ENCODE results near the gene ZNF548. TPM values are rescaled to one million over a fixed set of nuclear protein-coding genes. Genes with fewer than 3 reads are reported as not detected.

ZNF548 gene
- polyA plus RNA-seq, 3 donors, result 17.9 to 40.9 (median 28.8) TPM

Other genes starting within 250 kb of the ZNF548 start
- gene ZIM3, start 244.7 kb upstream of the ZNF548 start, polyA plus RNA-seq (ENCODE audit: insufficient read length in 3 of 3), result under 1 TPM in 1 of 3 donors, not detected in 2; 0.06 TPM
- not detected for gene DUXA, start 222.4 kb upstream of the ZNF548 start, polyA plus RNA-seq (ENCODE audit: insufficient read length in 3 of 3)
- gene ZNF264, start 198.4 kb upstream of the ZNF548 start, polyA plus RNA-seq (ENCODE audit: insufficient read length in 3 of 3), result 10 to 100 TPM; 16.6 to 26.8 (median 25.1) TPM
- gene AURKC, start 158.8 kb upstream of the ZNF548 start, polyA plus RNA-seq (ENCODE audit: insufficient read length in 3 of 3), result 1 to 10 TPM; 1.6 to 3.2 (median 2.4) TPM
- 1 to 10 TPM; 4.9 to 9.3 (median 6.7) TPM for gene ZNF805, start 149.2 kb upstream of the ZNF548 start, polyA plus RNA-seq (ENCODE audit: insufficient read length in 3 of 3)
- gene ZNF460, start 109.4 kb upstream of the ZNF548 start, polyA plus RNA-seq (ENCODE audit: insufficient read length in 3 of 3), result 1 to 10 TPM; 2.4 to 4.9 (median 4.7) TPM
- 10 to 100 TPM in 1 of 3 donors, 1 to 10 TPM in 2; 7.4 to 10.4 (median 9.9) TPM for gene ZNF543, start 69.4 kb upstream of the ZNF548 start, polyA plus RNA-seq (ENCODE audit: insufficient read length in 3 of 3)
- 10 to 100 TPM; 15.1 to 20.2 (median 17.6) TPM for gene ZNF304, start 38.6 kb upstream of the ZNF548 start, polyA plus RNA-seq (ENCODE audit: insufficient read length in 3 of 3)
- 10 to 100 TPM; 15.7 to 18.1 (median 17.8) TPM for gene TRAPPC2B, start 26.3 kb upstream of the ZNF548 start, polyA plus RNA-seq (ENCODE audit: insufficient read length in 3 of 3)
- 1 to 10 TPM; 5.6 to 9.7 (median 9.0) TPM for gene ZNF547, start 26.3 kb upstream of the ZNF548 start, polyA plus RNA-seq (ENCODE audit: insufficient read length in 3 of 3)
- 10 to 100 TPM in 2 of 3 donors, 1 to 10 TPM in 1; 9.5 to 17.1 (median 12.9) TPM for gene ZNF17, start 21.3 kb downstream of the ZNF548 start, polyA plus RNA-seq (ENCODE audit: insufficient read length in 3 of 3)
- 10 to 100 TPM in 2 of 3 donors, 1 to 10 TPM in 1; 8.9 to 20.2 (median 13.3) TPM for gene ZNF749, start 45.5 kb downstream of the ZNF548 start, polyA plus RNA-seq (ENCODE audit: insufficient read length in 3 of 3)
- 1 to 10 TPM; 1.9 to 7.8 (median 5.3) TPM for gene VN1R1, start 67.3 kb downstream of the ZNF548 start, polyA plus RNA-seq (ENCODE audit: insufficient read length in 3 of 3)
- 10 to 100 TPM; 18.9 to 33.1 (median 25.2) TPM for gene ZNF772, start 87.7 kb downstream of the ZNF548 start, polyA plus RNA-seq (ENCODE audit: insufficient read length in 3 of 3)
- gene ZNF419, start 97.9 kb downstream of the ZNF548 start, polyA plus RNA-seq (ENCODE audit: insufficient read length in 3 of 3), result 10 to 100 TPM; 19.3 to 25.2 (median 25.1) TPM
- gene ZNF773, start 110.1 kb downstream of the ZNF548 start, polyA plus RNA-seq (ENCODE audit: insufficient read length in 3 of 3), result 10 to 100 TPM; 11.4 to 17.0 (median 16.0) TPM
- 10 to 100 TPM; 10.8 to 17.9 (median 16.3) TPM for gene ZNF549, start 137.5 kb downstream of the ZNF548 start, polyA plus RNA-seq (ENCODE audit: insufficient read length in 3 of 3)
- gene ZNF550, start 170.0 kb downstream of the ZNF548 start, polyA plus RNA-seq (ENCODE audit: insufficient read length in 3 of 3), result 10 to 100 TPM; 19.1 to 25.3 (median 20.8) TPM
- 1 to 10 TPM; 7.7 to 9.5 (median 9.3) TPM for gene ZNF416, start 189.1 kb downstream of the ZNF548 start, polyA plus RNA-seq (ENCODE audit: insufficient read length in 3 of 3)
- gene ZIK1, start 194.3 kb downstream of the ZNF548 start, polyA plus RNA-seq (ENCODE audit: insufficient read length in 3 of 3), result 10 to 100 TPM; 19.7 to 21.0 (median 20.8) TPM
- 1 to 10 TPM; 4.6 to 7.7 (median 6.7) TPM for gene ZNF530, start 210.0 kb downstream of the ZNF548 start, polyA plus RNA-seq (ENCODE audit: insufficient read length in 3 of 3)
- gene ZNF134, start 224.4 kb downstream of the ZNF548 start, polyA plus RNA-seq (ENCODE audit: insufficient read length in 3 of 3), result 10 to 100 TPM; 25.9 to 30.7 (median 27.7) TPM
- gene ZNF211, start 243.3 kb downstream of the ZNF548 start, polyA plus RNA-seq (ENCODE audit: insufficient read length in 3 of 3), result 10 to 100 TPM; 29.8 to 52.6 (median 38.6) TPM

Measured in renal pelvis (tissue), 3 donors.